ENCODE results near the gene PARD3B.

Gene PARD3B

GRCh38 chr2:205013586-205013985 lies 468.3 kb downstream of the PARD3B start:
- DNase-seq (ENCODE audit: low spot score): no peak

DNA sequence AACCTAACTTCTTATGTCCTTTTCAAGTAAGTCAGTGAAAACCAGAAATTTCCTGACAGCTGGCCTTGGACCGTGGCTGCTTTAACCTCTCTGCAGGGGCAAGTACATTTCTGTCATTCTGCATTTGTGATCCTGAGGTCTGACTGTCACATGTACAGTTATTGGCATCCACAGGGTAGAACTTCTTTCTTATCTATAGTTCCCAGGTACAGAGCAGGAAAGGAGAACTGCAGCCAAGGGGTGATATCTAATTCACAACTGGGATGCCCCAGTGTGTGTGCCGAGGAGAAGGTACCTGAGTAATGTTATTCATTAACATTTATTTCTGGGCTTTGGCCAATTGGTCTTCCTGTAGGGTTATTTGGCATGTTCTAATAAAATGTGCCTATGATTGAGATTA lies 468.9 kb downstream of the PARD3B start:
- DNase-seq (ENCODE audit: low spot score): no peak

- DNase-seq (ENCODE audit: low spot score): no peak
Measured at GRCh38 chr2:205017381-205017780, 472.1 kb downstream of the PARD3B start.

- no peak for DNase-seq (ENCODE audit: low spot score)
Measured at GRCh38 chr2:205017912-205018311, 472.6 kb downstream of the PARD3B start.

- no peak for DNase-seq (ENCODE audit: low spot score)
Measured at GRCh38 chr2:205020673-205021072, 475.4 kb downstream of the PARD3B start.

- no peak for DNase-seq (ENCODE audit: low spot score)
Measured at GRCh38 chr2:205022841-205023240, 477.6 kb downstream of the PARD3B start.

DNA sequence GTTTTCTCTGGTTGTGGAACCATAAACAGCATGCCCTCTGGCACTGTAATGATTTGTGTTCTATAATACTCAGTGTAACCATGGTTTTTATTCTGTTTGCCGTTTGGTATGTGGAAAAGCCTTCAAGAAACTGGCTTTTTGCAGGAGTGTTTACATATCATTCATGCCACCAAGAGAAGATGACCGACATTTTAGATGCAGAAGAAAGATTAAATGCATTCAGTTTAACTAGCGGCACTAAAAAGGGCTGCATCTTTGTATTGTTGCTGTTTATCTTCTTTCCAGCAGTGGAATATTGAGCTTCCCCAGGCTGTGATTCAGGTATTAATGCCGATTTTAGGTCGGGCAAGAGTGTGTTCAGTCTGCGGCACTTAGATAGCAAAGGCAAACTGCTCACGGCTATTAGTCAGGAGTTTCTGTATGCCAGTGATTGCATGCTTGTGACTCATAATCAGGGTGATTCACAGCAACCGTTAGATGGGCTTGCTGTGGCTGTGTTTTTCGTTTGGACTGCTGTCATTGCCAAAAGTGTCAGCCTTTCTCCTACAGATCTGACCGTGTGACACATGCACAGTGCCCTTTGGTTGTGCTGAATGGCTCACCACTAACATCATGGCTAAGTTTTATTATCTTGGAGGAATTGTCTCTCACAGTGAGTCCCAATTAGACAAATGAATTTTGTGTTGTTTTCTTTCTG lies 479.7 kb downstream of the PARD3B start:
- DNase-seq (ENCODE audit: low spot score): peak; percentile 42

DNA sequence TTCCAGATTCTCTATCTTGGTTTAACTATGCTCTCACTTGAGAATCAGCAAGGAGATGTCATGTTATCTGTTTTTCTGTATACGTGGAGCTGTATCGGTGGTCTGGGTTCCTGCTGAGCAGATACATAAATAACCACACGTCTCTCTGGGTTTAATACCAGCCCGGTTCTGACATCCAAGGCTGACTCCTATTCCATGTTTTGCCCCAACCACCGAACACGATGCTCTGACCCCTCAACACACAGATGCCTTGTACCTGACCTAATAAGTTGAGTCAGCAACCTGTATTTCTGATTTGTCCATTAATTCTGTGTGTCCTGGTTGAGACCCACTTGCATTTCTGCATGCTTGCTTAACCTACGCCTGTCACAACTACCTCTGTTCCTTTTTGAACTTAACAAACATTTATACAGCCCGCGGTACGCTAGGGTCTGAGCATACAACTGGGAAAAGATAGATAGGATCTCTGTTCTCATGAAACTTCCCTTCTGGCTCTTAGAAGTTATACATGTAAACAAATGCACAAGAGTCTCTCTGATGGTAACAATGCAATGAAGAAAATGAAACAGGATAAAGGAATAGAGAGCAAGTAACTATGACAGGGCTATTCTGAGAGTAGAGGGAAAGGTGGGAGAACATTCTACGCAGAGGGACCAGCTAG lies 480.4 kb downstream of the PARD3B start:
- no peak for DNase-seq (ENCODE audit: low spot score)

- no peak for DNase-seq (ENCODE audit: low spot score)
Measured at GRCh38 chr2:205030695-205031094, 485.4 kb downstream of the PARD3B start.

GRCh38 chr2:205032093-205032551 lies 486.8 kb downstream of the PARD3B start:
- no peak for DNase-seq (ENCODE audit: low spot score)

GRCh38 chr2:205033431-205033830 lies 488.2 kb downstream of the PARD3B start:
- DNase-seq (ENCODE audit: low spot score): no peak

GRCh38 chr2:205034034-205034433 lies 488.8 kb downstream of the PARD3B start:
- DNase-seq (ENCODE audit: low spot score): no peak

GRCh38 chr2:205040323-205040722 lies 495.0 kb downstream of the PARD3B start:
- DNase-seq (ENCODE audit: low spot score): no peak

GRCh38 chr2:205041472-205042130 lies 496.3 kb downstream of the PARD3B start:
- DNase-seq (ENCODE audit: low spot score): no peak

GRCh38 chr2:205043285-205043684 lies 498.0 kb downstream of the PARD3B start:
- no peak for DNase-seq (ENCODE audit: low spot score)

- no peak for DNase-seq (ENCODE audit: low spot score)
Measured at GRCh38 chr2:205045706-205046105, 500.4 kb downstream of the PARD3B start.

DNA sequence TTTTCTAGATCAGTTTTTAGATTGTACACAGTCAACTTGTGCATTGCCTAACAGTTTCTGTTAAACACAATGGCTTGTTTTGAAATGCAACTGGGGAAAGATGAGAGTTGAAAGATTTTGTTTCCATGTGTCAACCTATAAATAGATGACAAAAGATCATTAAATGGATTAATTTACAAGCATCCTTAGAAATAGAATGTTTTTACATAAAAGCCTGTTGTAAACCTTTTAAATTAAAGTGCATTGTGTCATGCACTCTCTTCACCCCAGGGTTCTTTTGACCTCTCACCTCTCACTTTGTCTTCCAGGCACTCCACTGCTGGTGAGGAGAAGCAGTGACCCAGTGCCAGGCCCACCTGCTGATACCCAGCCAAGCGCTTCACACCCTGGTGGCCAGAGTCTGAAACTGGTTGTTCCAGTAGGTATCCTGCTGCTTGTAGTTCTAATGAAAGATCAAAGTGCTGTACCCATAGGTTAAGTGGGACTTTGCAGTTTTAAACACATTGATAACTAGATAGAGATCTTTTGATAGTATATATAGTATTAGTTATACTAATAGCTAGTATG lies 502.1 kb downstream of the PARD3B start:
- no peak for DNase-seq (ENCODE audit: low spot score)

GRCh38 chr2:205051417-205051816 lies 506.1 kb downstream of the PARD3B start:
- DNase-seq (ENCODE audit: low spot score): no peak

- DNase-seq (ENCODE audit: low spot score): no peak
Measured at GRCh38 chr2:205052781-205053180, 507.5 kb downstream of the PARD3B start.

GRCh38 chr2:205053827-205054410 lies 508.6 kb downstream of the PARD3B start:
- DNase-seq (ENCODE audit: low spot score): no peak

DNA sequence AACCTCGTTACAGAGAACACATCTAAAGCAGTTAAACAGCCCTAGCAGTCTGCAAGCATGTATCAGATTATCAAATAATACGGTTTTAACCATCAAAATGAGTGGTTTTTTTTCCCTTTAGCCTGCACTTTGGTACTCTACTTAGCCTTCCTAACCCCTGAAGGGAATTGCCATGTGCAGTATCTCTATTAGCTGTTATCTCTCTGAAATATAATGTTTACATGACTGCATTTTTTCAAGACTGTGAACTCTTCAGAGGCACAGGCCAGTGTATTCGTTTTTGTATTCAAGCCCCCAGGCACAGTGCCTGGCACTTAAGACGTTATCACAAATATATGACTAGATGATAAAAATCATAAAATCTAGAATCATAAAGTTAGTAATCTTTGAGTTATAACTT lies 509.5 kb downstream of the PARD3B start:
- no peak for DNase-seq (ENCODE audit: low spot score)

DNA sequence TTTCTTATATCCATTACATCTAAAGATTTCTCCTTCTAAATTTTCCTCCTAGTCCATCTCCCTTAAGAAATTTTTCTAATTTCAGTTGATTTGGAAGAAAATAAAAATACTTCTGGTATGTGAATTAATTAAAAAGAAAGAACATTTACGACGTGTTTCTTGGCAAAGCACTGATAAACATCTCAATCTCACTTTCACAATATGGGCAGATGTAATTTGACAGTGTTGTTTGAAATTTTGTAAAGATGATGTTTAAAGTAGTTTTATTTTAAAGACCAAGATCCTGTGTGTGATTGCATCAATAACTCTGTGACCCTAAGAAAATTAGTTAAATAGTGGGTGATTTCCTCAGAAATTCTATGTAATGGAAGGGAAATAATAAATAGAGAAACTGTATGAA lies 510.0 kb downstream of the PARD3B start:
- no peak for DNase-seq (ENCODE audit: low spot score)

All from CD4-positive, alpha-beta T cell treated with Interleukin-2 at 100 ng/mL for 4 hours (primary cell).